ENCODE results near the gene ATP5MC3. TPM values are rescaled to one million over a fixed set of nuclear protein-coding genes. Genes with fewer than 3 reads are reported as not detected.

The ATP5MC3 gene
- total RNA-seq, 2 experiments from 2014 or later: 161 to 371 TPM

DNA sequence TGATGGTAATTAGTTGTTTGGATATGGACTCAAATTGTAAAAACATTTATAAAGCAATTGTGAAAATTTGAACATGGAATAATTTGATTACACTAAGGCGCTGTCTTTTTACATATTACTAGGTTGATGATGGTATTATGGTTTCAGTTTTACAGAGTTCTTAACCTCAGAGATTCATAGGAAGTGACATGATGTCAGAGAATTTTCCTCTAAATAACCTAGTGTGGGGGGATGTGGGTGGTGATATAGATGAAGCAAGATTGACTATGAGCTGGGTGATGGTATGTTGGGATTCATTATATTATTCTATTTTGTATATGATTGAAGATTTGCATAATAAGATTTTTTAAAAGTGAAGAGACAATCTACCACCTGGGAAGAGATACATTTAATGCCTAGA lies 45.9 kb upstream of the ATP5MC3 start:
- no peaks in the 10 kb centered on the region for H3K9me3 ChIP-seq (ENCODE audit: low read length)
- no TSS peak for BruUV-seq (replicated peaks)
- ChIA-PET POLR2A (no interaction called here), CTCF (ENCODE audit: unreplicated experiment) (no interaction called here)
- H4K20me1 ChIP-seq (ENCODE audit: insufficient read depth, low read length): no peaks in the 10 kb centered on the region
- no peak for TF ChIP-seq EZH2phosphoT487 (IDR thresholded peaks at IDR 0.05; ENCODE audit: borderline replicate concordance, low read depth, low read length)
- TF ChIP-seq, protein P1, sequence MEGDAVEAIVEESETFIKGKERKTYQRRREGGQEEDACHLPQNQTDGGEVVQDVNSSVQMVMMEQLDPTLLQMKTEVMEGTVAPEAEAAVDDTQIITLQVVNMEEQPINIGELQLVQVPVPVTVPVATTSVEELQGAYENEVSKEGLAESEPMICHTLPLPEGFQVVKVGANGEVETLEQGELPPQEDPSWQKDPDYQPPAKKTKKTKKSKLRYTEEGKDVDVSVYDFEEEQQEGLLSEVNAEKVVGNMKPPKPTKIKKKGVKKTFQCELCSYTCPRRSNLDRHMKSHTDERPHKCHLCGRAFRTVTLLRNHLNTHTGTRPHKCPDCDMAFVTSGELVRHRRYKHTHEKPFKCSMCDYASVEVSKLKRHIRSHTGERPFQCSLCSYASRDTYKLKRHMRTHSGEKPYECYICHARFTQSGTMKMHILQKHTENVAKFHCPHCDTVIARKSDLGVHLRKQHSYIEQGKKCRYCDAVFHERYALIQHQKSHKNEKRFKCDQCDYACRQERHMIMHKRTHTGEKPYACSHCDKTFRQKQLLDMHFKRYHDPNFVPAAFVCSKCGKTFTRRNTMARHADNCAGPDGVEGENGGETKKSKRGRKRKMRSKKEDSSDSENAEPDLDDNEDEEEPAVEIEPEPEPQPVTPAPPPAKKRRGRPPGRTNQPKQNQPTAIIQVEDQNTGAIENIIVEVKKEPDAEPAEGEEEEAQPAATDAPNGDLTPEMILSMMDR (conservative IDR thresholded peaks at IDR 0.05; ENCODE audit: low read length): no peak
- H3K36me3 ChIP-seq (ENCODE audit: insufficient read depth, low read length): no peaks in the 10 kb centered on the region
- DNase-seq (ENCODE audit: low spot score): no peak
- no peaks in the 10 kb centered on the region for H3K4me1 ChIP-seq (ENCODE audit: insufficient read depth, low read length, poor library complexity, severe bottlenecking)
- no peaks in the 10 kb centered on the region for H3K79me2 ChIP-seq (ENCODE audit: insufficient read depth, low read depth, low read length)
- H3K27ac ChIP-seq (ENCODE audit: low read depth, low read length, poor library complexity, severe bottlenecking): no peak overlapping the region
- no peak overlapping the region for H3K4me2 ChIP-seq (ENCODE audit: low read length)
- intact Hi-C loops (cut with micrococcal nuclease; ENCODE audit: unreplicated experiment): no loop called here
- no peaks in the 10 kb centered on the region for H3K9me2 ChIP-seq (ENCODE audit: insufficient read depth, low read length)
- no peak overlapping the region for H3K4me3 ChIP-seq (ENCODE audit: low read depth, low read length, poor library complexity, severe bottlenecking)
- no peak overlapping the region for H2AFZ ChIP-seq (ENCODE audit: low read length)

DNA sequence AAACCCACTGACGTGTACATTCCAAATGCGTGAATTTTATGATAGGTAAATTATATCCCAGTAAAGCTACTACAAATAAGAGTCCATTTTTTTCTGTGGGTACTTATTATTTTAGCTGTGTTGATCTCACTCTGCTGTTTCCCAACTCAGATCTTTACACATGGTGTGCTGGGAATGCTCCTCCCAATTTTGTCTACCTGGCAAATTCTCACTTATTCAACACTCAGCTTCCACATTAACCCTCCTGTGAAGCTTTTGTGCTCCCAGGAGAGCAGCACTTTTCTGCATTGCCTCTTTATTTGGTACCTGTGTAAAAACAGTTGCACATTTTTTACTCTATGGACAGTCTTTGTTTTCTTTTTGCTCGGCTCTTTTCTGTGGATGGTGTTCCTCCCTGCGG lies 38.6 kb upstream of the ATP5MC3 start:
- no peaks in the 10 kb centered on the region for H3K79me2 ChIP-seq (ENCODE audit: insufficient read depth, low read depth, low read length)
- no peak for DNase-seq (ENCODE audit: low spot score)
- no peak for TF ChIP-seq EZH2phosphoT487 (IDR thresholded peaks at IDR 0.05; ENCODE audit: borderline replicate concordance, low read depth, low read length)
- TF ChIP-seq, protein P1 (conservative IDR thresholded peaks at IDR 0.05; ENCODE audit: low read length): no peak
- H4K20me1 ChIP-seq (ENCODE audit: insufficient read depth, low read length): no peaks in the 10 kb centered on the region
- BruUV-seq (replicated peaks): no TSS peak
- CTCF ChIA-PET (ENCODE audit: unreplicated experiment): no interaction called here
- H3K4me1 ChIP-seq (ENCODE audit: insufficient read depth, low read length, poor library complexity, severe bottlenecking): no peaks in the 10 kb centered on the region
- H3K4me2 ChIP-seq (ENCODE audit: low read length): no peak overlapping the region
- H3K9me2 ChIP-seq (ENCODE audit: insufficient read depth, low read length): no peaks in the 10 kb centered on the region
- intact Hi-C loops (cut with micrococcal nuclease; ENCODE audit: unreplicated experiment): no loop called here
- no peaks in the 10 kb centered on the region for H3K36me3 ChIP-seq (ENCODE audit: insufficient read depth, low read length)
- POLR2A ChIA-PET: interaction anchor here (0.6 kb wide), 2 partner anchors 204 to 660 kb away, joined by 3 to 4 read pairs; no protein-coding TSS in a partner anchor
- H3K4me3 ChIP-seq (ENCODE audit: low read depth, low read length, poor library complexity, severe bottlenecking): no peak overlapping the region
- no peak overlapping the region for H2AFZ ChIP-seq (ENCODE audit: low read length)
- no peaks in the 10 kb centered on the region for H3K9me3 ChIP-seq (ENCODE audit: low read length)
- no peak overlapping the region for H3K27ac ChIP-seq (ENCODE audit: low read depth, low read length, poor library complexity, severe bottlenecking)

DNA sequence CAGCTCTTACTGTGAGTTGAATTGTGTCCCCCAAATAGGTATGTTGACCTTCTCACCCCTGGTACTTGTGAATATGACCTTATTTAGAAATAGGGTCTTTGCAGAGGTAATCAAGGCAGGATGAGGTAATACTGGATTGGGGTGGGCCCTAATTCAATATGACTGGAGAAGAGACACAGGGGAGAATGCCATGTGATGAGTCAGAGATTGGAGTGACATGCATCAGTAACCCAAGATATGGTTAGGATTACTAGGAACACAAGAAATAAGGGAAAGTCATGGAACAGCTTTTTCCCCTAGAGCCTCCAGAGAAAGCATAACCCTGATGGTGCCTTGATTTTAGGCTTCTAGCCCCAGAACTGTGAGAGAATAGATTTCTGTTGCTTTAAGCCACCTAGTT lies 37.0 kb upstream of the ATP5MC3 start:
- intact Hi-C loops (cut with micrococcal nuclease; ENCODE audit: unreplicated experiment): no loop called here
- Histone ChIP-seq H3K79me2 (ENCODE audit: insufficient read depth, low read depth, low read length) (no peaks in the 10 kb centered on the region), H2AFZ (ENCODE audit: low read length) (no peak overlapping the region), H3K4me2 (ENCODE audit: low read length) (no peak overlapping the region), H3K4me3 (ENCODE audit: low read depth, low read length, poor library complexity, severe bottlenecking) (no peak overlapping the region), H3K4me1 (ENCODE audit: insufficient read depth, low read length, poor library complexity, severe bottlenecking) (no peaks in the 10 kb centered on the region), H3K9me2 (ENCODE audit: insufficient read depth, low read length) (no peaks in the 10 kb centered on the region), H4K20me1 (ENCODE audit: insufficient read depth, low read length) (no peaks in the 10 kb centered on the region), H3K27ac (ENCODE audit: low read depth, low read length, poor library complexity, severe bottlenecking) (no peak overlapping the region), H3K36me3 (ENCODE audit: insufficient read depth, low read length) (no peaks in the 10 kb centered on the region), H3K9me3 (ENCODE audit: low read length) (no peaks in the 10 kb centered on the region)
- no peak for DNase-seq (ENCODE audit: low spot score)
- POLR2A ChIA-PET: no interaction called here
- BruUV-seq (replicated peaks): no TSS peak
- CTCF ChIA-PET (ENCODE audit: unreplicated experiment): no interaction called here
- TF ChIP-seq EZH2phosphoT487 (IDR thresholded peaks at IDR 0.05; ENCODE audit: borderline replicate concordance, low read depth, low read length): no peak
- TF ChIP-seq, protein P1 (conservative IDR thresholded peaks at IDR 0.05; ENCODE audit: low read length): no peak

Data from OCI-LY7 (cell line).